Thoracic aorta (tissue), 2 donors: ENCODE results near the gene RAB12. TPM values are rescaled to one million over a fixed set of nuclear protein-coding genes. Genes with fewer than 3 reads are reported as not detected.

Source experiments
- ATAC-seq: fragments of 150-250 bp; one replicate; pipeline ENCODE4 v1.8.0; 2017; ENCODE audit warnings: low read depth; ENCODE audit not compliant: insufficient number of reproducible peaks, low FRiP score
- DNase-seq: peaks from one replicate; pipeline ENCODE4 v3.0.0-alpha.2; 2020; ENCODE audit warnings: low spot score
- H3K27ac ChIP-seq, 2 donors: fragments of 200-600 bp; sonication (generic); 1 replicate in 1 of 2; 2 replicates in 1 of 2; pipeline ENCODE4 v1.5.1; 2016; ENCODE audit warnings: mild to moderate bottlenecking in 2 of 2, moderate library complexity in 2 of 2
- H3K27me3 ChIP-seq: fragments of 200-600 bp; sonication (generic); replicated peaks from 2 replicates; pipeline ENCODE4 v1.6.0; 2016; ENCODE audit warnings: mild to moderate bottlenecking; ENCODE audit not compliant: insufficient read depth
- H3K36me3 ChIP-seq: fragments of 200-600 bp; sonication (generic); one replicate; pipeline ENCODE4 v1.5.1; 2016
- H3K4me1 ChIP-seq, 2 donors: fragments of 200-600 bp; sonication (generic); 1 replicate in 1 of 2; 2 replicates in 1 of 2; pipeline versions ENCODE4 v1.5.1 to v1.6.0; 2016; ENCODE audit warnings: low read depth in 2 of 2, mild to moderate bottlenecking in 1 of 2; ENCODE audit not compliant: control insufficient read depth in 1 of 2
- H3K4me3 ChIP-seq: fragments of 200-600 bp; sonication (generic); 2 replicates; pipeline ENCODE4 v1.5.1; 2016; ENCODE audit warnings: mild to moderate bottlenecking
- H3K9me3 ChIP-seq: fragments of 200-600 bp; sonication (generic); 2 replicates; pipeline ENCODE4 v1.5.1; 2016
- total RNA-seq, 2 donors: library from RNA; depleted of rRNA; stranded (reverse); fragments of >200 nt; gene quantifications; one replicate each; pipeline versions ENCODE4 v1.1.0 to v1.2.3, GENCODE V29; 2016
- TF ChIP-seq, protein P1 (sequence below): fragments of 200-600 bp; sonication (generic); IDR thresholded peaks from one replicate; pipeline ENCODE4 v1.5.1; 2019; ENCODE audit warnings: antibody characterized with exemption

RAB12 gene
- total RNA-seq, 2 donors from 2014 or later: 40.1 to 55.0 TPM

DNA sequence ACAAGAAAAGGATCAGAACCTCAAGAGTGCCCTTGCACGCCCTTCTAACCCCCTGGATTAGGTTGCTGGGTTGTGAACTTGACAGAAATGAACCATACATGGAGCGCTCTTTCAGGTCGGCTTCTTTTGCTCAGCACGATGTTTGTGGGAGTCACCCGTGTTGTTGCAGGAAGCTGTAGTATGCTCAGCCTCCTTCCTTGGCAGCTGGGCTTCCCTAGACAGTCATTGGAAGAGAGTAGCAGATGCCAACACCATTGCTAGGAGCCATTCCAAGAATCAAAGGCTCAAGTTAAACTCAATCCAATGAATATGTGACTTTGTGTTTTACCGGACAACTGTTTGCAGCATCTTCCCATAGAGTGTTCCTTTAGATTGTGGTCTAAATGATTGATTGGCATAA, 47.0 kb downstream of the RAB12 start:
- H3K27ac ChIP-seq: no peak overlapping the region
- H3K36me3 ChIP-seq: no peaks in the 10 kb centered on the region
- H3K9me3 ChIP-seq: no peaks in the 10 kb centered on the region
- H3K27me3 ChIP-seq: no peaks in the 10 kb centered on the region
- DNase-seq (no peak), ATAC-seq (no peak)
- no peak overlapping the region for H3K4me3 ChIP-seq
- H3K4me1 ChIP-seq: no peaks in the 10 kb centered on the region
- TF ChIP-seq, protein P1, sequence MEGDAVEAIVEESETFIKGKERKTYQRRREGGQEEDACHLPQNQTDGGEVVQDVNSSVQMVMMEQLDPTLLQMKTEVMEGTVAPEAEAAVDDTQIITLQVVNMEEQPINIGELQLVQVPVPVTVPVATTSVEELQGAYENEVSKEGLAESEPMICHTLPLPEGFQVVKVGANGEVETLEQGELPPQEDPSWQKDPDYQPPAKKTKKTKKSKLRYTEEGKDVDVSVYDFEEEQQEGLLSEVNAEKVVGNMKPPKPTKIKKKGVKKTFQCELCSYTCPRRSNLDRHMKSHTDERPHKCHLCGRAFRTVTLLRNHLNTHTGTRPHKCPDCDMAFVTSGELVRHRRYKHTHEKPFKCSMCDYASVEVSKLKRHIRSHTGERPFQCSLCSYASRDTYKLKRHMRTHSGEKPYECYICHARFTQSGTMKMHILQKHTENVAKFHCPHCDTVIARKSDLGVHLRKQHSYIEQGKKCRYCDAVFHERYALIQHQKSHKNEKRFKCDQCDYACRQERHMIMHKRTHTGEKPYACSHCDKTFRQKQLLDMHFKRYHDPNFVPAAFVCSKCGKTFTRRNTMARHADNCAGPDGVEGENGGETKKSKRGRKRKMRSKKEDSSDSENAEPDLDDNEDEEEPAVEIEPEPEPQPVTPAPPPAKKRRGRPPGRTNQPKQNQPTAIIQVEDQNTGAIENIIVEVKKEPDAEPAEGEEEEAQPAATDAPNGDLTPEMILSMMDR: no peak

DNA sequence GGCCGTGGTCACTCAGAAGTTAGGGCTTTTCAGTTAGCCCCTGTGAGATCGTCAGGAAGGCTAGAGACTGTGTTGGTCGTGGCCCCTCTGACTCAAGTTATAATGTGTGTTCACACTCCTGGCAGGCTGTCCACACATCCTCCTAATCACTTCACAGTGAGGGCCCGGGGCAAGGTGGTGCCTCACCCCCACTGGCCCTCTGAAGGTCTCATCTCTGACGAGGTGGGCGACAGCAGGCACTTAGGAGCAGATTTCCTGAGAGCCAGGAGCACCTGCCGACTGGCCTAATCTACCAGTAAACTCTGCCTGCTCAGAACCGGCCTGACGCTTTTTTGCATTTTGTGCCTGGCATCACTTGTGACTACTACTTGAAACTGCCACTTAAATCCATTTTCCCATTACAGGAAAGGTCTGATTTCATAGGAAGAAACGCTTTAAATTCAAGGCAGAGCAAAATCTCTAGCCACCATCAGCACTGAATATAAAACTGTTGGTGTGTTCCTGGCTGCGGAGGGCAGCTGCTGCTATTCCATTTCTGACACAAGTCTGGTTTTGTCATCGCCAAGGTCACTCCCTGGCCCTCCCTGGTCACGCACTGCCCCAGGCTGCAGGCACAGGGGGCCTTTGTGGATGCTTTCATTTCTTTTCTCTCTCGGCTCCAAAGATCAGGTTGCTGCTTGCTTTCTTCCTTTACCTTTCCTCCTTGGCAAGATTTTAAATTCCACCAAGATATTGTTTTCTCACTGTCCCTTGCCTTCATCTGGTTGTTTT, 48.0 kb downstream of the RAB12 start:
- Histone ChIP-seq H3K9me3 (no peaks in the 10 kb centered on the region), H3K27me3 (no peaks in the 10 kb centered on the region), H3K27ac (no peak overlapping the region), H3K4me3 (no peak overlapping the region), H3K4me1 (no peaks in the 10 kb centered on the region), H3K36me3 (no peaks in the 10 kb centered on the region)
- TF ChIP-seq, protein P1: no peak
- ATAC-seq (no peak), DNase-seq (no peak)

DNA sequence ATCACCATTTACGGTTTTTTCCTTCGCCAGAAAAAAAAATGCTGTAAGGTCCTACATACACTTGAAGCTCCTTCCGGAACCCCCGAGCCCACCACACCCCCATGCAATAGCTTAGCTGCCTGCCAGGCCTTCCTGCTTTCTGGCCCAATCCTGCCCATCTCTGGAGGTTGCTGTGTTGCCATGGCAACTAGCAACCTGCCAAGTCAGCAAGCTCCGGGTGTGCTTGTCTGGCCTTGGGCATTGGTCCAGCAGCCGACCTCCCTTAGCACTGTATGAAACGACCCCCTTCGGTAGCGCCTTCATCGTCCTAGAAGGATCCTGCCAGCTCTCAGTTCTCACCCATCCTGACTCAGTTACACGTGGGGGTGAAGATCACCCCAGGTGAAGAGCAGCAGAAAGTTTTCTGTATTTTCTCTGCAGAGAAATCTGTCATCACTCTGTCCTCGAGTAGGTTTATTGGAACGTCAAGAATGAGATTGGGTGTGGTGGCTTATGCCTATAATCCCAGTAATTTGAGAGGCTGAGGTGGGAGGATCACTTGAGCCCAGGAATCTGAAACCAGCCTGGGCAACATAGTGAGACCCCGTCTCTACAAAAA, 48.7 kb downstream of the RAB12 start:
- Histone ChIP-seq H3K36me3 (no peaks in the 10 kb centered on the region), H3K4me3 (no peak overlapping the region), H3K27me3 (no peaks in the 10 kb centered on the region), H3K27ac (no peak overlapping the region), H3K9me3 (no peaks in the 10 kb centered on the region), H3K4me1 (no peaks in the 10 kb centered on the region)
- DNase-seq (no peak), ATAC-seq (no peak)
- TF ChIP-seq, protein P1: no peak

DNA sequence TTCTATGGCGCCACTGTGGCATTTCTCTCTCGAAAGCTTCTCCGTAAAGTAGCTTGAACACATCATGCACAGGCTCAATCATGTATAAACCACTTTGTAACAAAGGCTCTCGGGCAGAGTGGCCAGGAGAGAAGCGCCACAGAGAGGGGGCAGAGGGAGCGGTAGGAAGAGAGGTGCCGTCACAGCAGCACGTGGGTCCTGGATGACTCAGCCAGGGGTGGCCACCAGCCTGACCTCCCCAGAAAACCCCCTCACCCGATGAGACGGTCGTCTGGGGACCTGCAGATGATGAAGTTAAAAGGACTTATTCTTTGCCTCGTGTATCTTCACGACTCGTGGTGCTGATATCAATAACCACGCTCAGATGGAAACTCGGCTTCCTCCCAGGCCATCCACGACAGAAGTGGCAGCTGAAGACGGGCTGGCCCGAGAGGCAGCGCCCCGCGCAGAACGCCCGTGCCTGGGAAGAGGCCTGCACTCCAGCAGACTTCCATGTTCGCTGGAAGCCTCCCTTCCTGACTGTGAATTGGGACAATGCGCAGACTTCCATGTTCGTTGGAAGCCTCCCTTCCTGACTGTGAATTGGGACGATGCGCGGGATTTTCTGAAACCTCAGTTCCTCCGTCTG, 49.7 kb downstream of the RAB12 start:
- DNase-seq: no peak
- Histone ChIP-seq H3K27ac (no peak overlapping the region), H3K9me3 (no peaks in the 10 kb centered on the region), H3K36me3 (no peaks in the 10 kb centered on the region), H3K4me1 (no peaks in the 10 kb centered on the region), H3K4me3 (no peak overlapping the region), H3K27me3 (no peaks in the 10 kb centered on the region)
- ATAC-seq: no peak
- TF ChIP-seq, protein P1: no peak

DNA sequence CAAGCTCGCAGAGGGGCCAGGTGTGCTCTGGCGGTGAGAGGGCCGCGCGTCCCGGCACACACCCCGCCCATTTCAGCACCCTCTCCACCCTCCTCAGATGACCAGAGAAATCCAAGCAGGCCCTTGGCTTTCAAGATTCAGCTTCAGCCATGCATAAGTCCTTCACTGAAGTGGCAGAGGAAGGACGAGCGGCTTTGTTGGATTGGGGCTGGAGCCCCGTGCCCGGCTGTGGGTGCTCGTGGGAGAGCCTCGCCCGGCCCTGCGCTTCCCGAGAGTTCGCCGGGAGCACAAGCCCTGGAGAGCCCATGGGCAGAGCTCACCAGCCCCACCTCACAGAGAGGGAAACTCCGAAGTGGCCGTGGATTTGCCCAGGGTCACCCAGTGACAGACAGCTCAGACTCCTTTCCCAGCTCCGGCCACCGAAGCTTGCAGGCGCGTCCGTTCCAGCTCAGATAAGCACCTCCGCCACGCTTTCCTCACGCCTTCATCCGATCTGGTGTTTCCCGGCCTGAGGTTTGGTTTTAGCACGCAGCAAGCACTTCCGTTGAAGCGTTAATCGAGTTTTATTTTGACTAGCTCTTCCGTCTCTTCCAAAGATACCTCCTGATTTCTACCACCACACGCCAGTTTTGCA, 50.5 kb downstream of the RAB12 start:
- TF ChIP-seq, protein P1: no peak
- Histone ChIP-seq H3K36me3 (no peaks in the 10 kb centered on the region), H3K4me3 (no peak overlapping the region), H3K4me1 (no peaks in the 10 kb centered on the region), H3K27me3 (no peaks in the 10 kb centered on the region), H3K27ac (no peak overlapping the region), H3K9me3 (no peaks in the 10 kb centered on the region)
- ATAC-seq (no peak), DNase-seq (no peak)
